Stromal cell of bone marrow (primary cell): ENCODE measurements around the gene LPCAT3.

Experiments
- DNase-seq: peaks from one replicate; pipeline ENCODE4 v3.0.0-alpha.2; 2012; ENCODE audit warnings: low read depth

Gene LPCAT3

DNA sequence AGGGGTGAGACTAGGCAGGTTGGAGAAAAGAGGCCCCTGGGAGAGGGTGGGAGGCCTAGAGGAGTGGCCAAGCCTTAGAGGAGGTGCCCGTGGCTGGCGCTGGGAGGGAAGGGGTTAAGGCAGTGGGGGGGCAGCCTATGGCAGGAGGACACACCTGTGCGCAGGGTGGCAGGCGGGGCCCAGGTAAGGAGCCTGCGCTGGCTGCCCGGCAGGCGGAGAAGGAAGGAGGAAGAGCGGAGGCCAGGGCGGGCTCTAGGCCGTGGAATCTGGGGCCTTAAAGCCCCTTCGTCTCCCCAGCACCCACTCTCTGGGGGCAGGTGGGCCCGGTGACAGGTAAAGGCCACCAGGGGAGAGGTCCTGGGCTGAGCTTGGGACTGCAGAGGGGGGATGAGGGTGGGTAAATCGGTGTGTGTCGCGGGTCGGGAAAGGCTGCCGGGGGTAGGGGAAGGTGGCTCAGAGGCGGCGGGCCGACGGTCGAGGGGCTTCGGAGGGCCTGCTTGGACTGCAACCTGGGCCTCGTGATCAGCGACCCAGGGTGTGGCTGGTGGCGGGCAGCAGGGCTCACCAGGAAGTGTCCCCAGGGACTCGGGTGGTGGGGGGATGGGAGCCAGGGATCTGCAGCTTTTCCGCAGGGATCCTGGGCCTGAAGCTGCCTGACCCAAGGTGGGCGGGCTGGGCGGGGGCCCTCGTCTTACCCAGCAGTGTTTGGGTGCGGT lies 55.1 kb downstream of the LPCAT3 start:
- DNase-seq = no peak

DNA sequence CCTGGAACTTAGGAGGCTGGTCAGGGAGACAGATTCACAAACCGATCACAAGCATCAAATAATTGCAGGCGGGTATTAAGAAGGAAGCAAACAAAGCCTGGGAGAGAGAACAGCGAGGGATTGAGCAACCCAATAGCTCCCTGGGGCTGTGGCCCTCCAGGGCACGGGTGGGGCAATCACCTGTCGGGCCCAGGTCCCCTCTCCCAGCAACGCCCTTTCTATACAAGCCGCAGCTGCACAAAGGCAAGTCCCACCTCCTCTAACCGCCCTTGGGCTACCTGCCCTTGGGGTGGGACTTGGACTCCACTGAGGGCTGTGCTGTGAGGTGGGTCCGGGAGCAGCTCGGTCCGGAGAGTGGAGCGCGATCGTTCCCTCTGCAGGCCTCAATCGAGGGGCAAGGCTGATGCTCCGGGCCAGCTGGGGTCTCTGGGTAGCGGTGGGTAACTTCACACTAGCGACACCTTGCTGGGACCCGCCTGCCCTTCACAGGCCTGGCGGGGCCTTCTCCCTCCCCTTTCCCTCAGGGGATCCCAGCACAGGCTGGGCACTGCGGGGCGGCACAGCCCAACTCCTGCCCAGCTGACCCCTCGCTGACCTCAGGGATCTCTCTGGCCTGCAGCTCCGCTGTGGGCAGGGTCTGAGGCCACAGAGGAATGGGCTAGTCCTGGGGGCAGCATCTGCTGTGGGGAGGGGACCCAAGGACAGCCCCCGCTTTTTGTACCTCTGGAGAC lies 55.8 kb downstream of the LPCAT3 start:
- DNase-seq = no peak

DNA sequence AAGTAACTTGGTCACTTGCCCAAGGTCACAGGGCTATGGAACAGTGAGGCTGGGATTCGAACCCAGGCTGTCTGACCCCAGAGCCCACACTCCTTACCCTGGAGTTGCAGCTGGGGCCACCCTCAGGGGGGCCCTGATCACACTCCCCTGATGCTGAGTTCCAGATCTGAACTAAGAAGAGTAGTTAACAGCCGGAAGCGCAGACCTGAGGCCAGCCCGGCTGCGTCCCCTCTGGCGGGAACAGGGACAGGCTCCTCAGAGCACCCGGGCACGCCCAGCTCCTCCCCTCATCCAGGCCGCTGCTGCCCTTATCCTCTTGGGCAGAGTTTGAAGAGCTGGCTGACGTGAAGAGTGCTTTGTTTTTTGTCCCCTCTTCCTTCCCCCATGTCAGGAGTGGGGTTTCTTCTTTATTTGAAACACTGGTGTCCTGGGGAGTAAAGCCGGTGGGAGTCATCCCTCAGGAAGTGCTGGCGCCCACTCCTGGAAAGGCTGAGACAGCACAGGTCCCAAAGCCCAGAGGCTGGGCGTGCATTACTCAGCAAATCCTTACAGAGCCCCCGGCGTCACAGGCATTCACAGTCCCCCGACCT lies 56.5 kb downstream of the LPCAT3 start:
- peak; percentile 66 for DNase-seq

DNA sequence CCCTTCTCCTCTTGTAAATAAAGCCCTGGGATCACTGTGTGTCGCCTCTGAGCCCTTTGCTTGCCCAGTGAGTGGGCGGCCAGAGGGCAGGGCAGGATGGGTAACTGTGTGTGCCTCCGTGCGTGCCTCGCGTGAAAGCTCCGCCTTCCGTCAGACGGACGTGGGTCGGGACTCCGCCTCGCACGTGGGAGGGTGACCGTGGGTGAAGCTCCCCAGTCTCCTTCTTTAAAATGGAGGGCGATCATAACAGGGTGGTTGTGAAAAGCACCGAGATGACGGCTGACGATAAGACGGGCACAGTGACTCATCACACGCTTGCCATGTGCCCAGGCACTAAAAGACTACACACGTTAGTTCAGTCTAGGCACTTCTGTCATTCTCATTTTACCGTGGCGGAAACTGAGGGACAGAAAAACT lies 57.0 kb downstream of the LPCAT3 start:
- no peak for DNase-seq

DNA sequence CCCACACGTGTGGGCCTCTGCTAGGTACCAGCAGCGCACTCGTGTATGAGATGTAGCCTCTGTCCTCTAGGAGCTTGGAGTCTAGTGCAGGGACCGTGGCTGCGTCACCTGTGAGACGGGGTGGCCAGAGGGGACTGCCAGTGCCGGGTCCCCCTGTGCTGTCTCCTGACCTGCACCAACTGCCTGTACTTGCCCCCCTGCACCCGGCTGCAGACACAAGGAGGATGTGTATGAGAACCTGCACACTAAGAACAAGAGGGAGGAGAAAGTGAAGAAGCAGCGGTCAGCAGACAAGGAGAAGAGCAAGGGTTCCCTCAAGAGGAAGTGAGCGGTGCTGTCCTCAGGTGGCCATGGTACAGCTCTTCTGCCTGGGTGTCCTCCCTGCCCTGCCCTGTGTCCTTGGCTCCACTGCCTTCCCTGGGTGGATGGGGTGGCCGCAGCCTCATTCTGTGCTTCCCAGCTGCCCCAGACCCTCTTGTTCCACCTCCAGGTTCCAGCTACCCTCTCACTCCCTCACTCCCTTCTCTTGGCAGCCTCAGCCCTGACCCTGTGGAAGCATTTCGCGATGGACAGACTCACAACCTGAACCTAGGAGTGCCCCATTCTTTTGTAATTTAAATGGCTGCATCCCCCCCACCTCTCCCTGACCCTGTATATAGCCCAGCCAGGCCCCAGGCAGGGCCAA lies 57.5 kb downstream of the LPCAT3 start:
- no peak for DNase-seq

DNA sequence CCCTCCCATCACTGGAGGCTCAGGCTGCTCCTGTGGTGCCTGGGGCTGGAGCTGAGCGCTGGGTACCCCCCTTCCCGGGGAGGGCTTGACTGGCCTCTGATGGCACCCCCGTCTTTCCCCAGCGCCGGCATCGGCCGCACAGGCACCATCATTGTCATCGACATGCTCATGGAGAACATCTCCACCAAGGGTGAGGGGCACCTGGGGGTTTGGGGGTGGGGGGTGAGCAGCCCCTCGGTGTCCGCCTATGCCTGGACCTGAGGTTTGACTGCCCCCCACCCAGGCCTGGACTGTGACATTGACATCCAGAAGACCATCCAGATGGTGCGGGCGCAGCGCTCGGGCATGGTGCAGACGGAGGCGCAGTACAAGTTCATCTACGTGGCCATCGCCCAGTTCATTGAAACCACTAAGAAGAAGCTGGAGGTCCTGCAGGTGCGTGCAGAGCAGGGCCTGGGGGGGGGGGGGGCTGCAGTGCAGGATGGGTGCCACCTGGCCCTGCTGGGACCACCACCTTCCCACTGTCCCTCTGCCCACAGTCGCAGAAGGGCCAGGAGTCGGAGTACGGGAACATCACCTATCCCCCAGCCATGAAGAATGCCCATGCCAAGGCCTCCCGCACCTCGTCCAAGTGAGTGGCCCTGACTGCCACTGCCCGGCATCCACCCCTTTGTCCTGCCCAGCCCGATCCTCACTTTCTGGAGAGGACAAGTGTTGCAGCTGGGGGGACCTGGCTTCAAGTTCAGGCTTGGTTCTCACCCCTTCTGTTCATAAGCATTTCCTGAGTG lies 58.3 kb downstream of the LPCAT3 start:
- no peak for DNase-seq

DNA sequence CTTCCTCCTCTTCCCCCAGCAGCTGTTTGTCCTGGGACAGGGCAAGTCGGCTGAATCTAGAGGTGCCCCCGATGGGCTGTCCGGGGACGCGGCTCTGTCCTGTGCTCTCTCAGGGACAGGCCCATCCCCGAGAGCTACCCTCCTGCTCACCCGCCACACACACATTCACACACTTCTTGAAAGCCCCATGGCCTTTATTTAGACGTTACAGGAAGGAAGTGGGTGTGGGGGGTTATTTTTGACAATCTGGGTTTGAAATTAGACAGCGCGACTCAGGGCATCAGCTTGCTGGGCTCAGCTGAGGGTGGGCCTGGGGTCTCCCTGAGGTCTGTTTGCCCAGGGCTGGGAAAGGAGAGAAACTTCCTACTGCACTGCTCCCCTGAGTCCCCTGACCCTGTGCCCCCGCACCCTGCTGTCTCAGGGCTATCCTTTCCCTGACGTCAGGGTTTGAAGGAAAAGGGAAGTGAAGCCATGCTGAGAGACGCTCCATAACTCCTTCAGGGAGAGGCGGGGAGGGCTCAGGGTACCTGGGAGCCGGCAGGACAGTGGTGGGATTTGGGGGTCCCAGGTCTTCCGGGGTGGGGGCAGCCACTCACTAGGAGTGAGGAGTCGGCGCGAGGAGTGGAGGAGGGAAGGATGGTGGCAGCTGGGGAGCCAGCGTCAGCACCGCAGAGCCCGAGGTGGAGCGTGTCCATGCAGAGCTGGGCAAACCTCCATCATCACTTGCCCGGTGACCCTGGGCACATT lies 59.0 kb downstream of the LPCAT3 start:
- no peak for DNase-seq

DNA sequence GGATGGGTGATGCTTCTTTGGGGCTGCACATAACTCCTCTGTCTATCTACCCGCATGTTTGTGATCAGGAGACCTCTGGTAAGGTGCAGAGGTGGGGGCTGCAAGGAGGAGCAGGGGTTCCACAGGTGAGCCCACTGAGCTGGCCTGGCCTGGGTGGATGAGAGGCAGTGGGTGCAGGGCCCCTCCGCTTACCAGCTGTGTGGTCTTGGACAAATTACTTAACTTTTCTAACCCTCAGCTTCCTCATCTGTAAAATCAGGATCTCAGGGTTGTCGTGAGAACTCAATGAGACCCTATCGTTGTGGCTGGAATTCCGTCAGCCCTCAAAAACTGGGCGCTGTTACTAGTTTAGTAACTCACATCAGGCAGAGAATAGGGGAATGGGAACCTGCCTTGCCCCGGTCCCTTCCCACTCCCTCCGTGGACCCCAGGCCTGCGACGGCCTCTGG lies 59.6 kb downstream of the LPCAT3 start:
- no peak for DNase-seq

DNA sequence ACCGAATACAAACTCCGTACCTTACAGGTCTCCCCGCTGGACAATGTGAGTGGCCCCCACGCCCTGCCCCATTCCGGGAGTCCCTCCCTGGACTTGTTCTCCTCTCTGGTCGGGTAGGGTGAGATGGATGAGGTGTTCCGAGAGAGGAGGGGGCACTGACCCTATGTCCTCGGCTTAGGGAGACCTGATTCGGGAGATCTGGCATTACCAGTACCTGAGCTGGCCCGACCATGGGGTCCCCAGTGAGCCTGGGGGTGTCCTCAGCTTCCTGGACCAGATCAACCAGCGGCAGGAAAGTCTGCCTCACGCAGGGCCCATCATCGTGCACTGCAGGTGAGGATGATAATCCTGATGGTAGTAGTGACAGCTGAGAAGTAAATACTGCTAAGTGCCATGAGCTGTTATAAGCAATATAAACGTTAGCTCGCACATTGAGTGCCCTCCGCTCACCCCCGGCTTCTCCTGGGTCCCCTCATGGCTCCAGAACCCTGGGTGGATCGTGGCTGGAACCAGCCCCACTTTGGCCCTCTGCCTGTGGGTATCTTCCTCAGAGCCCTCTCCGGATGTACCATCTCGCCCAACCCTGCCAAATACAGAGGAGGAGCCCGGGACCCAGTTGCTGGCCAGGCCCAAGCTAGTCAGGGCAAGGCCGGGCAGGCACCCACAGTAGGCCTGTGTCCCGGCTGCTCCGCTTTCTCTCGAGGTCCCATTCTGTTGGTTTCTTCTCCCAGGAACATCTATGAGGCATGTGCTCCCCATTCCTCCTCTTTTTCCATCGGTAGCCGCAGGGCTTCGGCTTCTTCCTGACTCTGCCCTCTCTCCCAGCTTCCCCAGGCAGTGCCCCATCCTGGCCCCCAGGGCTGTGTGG lies 60.3 kb downstream of the LPCAT3 start:
- DNase-seq = no peak

DNA sequence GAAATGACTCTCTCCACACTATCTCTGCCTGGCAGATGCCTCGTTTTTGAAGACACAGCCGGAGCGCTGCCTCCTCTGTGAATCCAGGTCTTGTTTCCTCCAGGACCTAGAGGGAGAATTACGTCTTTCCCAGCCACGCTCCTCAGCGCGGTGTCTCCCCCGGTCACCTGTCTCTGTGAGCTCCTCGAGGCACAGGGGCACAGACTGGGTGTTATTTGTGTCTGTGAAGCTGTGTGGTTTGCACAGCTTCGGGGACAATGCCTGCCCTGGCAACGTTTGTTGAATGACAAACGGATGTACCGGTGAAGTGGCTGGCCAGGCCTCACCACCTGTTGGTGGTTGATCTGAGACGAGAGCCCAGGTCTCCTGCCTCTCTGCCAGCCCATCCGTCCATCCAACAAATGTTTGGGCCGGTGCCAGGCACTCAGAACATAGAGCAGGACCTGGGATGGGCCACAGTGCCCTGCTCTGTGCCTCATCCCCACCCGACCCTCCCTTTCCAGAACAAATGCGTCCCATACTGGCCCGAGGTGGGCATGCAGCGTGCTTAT lies 61.0 kb downstream of the LPCAT3 start:
- no peak for DNase-seq

DNA sequence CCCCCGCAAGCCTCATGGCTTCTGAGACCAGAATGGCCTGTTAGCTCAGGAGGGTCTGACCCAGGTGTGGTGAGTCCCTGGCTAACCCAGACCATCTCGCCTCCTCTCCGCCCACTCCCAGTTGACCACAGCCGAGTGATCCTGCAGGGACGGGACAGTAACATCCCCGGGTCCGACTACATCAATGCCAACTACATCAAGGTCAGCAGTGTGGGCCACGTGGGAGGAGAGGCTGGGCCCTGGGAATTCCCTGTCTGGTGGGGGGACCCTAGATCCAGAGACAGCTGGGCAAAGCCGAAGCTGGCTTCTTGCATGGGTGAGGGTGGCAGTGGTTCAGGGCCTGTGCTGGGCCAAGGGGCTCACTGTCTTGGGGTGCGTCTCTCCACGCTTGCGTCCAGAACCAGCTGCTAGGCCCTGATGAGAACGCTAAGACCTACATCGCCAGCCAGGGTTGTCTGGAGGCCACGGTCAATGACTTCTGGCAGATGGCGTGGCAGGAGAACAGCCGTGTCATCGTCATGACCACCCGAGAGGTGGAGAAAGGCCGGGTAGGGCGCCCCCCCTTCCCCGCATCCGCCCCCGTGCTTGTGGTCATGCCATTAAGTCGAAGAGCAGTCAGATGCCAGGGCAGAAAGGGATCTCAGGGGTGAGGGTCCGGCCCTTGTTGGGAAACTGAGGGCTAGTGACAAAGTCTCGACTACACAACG lies 62.1 kb downstream of the LPCAT3 start:
- no peak for DNase-seq

DNA sequence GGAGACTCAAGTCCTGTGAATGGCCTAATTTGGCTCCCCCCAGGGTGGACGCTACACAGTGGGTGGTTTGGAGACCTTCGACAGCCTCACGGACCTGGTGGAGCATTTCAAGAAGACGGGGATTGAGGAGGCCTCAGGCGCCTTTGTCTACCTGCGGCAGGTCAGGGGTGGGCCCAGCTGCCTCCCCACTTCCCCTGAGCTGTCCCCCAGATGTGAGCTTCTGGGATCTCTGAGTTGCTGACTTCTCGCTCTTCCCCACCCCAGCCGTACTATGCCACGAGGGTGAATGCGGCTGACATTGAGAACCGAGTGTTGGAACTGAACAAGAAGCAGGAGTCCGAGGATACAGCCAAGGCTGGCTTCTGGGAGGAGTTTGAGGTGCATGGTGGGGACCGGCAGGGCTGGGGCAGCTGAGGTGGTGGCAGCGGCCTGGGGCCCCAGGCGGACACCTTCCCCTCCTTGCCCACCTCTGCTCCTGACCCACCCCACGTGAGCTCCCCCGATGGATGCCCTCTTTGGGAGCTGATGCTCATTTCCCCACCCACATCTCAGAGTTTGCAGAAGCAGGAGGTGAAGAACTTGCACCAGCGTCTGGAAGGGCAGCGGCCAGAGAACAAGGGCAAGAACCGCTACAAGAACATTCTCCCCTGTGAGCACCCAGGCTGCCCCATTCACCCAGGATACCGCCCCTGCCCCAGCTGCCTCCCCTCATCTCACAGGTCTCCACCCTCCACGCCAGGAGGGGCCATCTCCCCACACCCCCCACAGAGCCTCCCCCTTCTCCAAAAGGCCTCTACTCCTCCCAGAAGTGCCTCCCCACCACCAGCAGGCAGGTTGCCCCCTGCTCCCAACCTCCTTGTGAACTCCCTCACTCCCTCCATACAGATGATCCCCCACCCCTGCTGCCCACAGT lies 62.9 kb downstream of the LPCAT3 start:
- DNase-seq = no peak

DNA sequence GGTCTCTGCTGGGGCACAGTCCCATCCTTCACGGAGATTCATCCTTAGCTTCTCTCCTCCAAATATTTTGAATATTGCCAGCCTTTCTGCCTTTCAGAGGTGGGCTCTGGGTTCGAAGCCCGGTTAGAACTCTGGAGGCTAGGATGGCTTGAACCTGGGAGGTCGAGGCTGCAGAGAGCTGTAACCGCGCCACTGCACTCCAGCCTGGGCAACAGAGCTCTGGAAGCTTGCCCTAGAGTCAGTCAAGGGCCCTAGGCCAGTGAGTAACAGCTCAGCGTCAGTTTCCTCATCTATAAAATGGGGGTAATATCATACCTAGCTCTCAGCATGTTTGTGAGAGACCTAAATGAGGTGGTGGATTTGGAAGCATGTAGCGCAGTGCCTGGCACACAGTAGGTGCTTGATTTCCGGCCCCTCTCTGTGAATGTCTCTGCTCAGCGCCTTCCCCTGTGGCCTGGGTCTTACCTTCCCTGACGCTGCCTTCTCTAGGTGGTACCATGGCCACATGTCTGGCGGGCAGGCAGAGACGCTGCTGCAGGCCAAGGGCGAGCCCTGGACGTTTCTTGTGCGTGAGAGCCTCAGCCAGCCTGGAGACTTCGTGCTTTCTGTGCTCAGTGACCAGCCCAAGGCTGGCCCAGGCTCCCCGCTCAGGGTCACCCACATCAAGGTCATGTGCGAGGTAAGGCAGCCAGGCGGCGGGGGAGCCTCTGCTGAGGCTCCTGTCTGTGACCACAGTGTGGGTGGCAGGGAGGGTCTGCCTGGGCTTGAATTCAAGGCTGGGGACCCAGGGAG lies 63.8 kb downstream of the LPCAT3 start:
- DNase-seq = no peak

DNA sequence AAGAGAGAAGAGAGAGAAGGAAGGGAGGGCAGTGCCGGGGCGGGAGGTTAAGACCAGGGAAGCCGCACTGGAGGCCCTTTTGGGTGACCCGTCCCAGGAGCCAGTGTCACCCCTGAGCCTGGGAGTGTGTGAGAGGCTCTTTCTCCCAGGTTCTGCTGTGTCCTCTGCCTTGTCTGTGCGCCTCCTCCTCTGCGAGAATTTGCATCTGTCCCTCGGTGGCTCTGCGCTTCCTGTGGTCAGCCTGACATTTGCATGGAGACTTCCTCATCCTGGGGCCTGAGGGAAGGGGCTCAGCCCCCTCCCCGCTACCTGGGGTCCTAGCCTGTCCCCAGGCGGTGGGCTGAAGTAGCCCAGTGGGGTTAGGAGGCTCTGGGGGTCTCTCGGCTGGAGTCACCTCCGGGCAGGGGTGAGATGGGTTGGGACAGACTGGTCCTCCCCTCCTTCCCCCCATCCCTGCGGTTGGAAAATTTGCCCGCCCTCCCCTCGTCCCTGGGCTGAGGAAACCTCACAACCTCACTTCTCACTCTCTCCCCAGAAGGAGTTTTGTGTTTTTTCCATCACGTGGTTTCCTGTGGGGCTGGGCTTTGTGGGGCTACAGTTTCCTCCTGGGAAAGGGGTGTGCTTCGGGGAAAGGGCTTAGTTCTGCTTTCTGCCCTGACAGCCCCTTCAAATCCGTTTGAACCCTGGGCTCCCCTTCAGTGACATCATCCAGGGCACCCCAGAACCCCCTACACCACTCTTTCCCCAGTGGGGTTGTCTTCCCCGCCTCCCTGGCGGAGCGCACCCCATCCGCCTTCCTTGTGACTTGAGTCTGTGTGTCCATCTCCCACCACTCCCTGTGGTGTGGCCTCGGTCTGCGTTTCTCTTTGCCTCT lies 64.6 kb downstream of the LPCAT3 start:
- DNase-seq = peak; percentile 80

DNA sequence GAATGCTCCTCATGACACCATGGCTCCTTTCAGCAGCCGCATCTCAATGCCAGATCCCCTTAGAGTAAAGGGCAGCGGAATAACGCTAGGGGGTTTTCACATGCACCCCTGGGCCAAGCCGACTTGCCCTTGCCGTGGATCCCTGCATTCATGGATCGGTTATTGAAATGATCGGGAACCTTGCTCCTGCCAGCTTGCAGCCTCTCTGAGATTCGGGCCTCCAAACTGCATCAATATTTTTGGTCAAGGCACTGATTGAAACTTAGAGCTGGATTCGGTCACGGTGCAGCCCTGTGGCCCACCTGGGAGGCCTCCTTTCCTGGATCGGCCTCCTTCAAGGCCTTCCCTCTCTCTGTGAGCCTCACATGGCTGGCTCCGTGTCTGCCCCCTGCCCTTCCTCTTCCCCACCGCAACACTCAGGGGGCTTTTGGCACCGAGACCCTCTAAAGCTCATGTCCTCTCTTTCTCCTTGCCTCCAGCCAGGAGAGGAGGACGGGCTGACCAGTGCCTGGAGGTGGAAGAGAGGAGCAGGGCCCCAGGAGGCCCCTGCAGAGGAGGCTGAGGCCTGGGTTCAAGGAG lies 65.3 kb downstream of the LPCAT3 start:
- no peak for DNase-seq
